CD4-positive, alpha-beta T cell (primary cell): ENCODE results near the gene DYRK1A. TPM values are rescaled to one million over a fixed set of nuclear protein-coding genes. Genes with fewer than 3 reads are reported as not detected.

Experiments
- ATAC-seq: fragments of 200-7000 bp; cut with Tn5 transposase; one replicate; pipeline ENCODE4 v1.10.0; 2022; ENCODE audit warnings: mild to moderate bottlenecking; ENCODE audit not compliant: poor library complexity
- CTCF ChIA-PET: fragments of 350-600 bp; sonication (Branson Sonifier 250); formaldehyde crosslinking; loops from one replicate; lab custom pipeline; 2021; ENCODE audit warnings: antibody characterized with exemption, inconsistent platforms; lab: Charles Lee
- POLR2A ChIA-PET: fragments of 350-600 bp; sonication (Branson Sonifier 250); formaldehyde crosslinking; loops from one replicate; lab custom pipeline; 2021; ENCODE audit warnings: antibody characterized with exemption, inconsistent platforms; lab: Charles Lee
- DNase-seq, 14 experiments: peaks; one replicate each; pipeline ENCODE4 v3.0.0-alpha.2; 2013 to 2020; ENCODE audit warnings: mixed read lengths in 2 of 14
- H3K27ac ChIP-seq, 2 donors: one replicate each; pipeline versions ENCODE4 v1.5.1 to v1.7.0; 2013; ENCODE audit warnings: low read length in 2 of 2, low read depth in 1 of 2, mild to moderate bottlenecking in 1 of 2
- H3K27me3 ChIP-seq, 2 experiments: 1 replicate in 1 of 2; 2 replicates in 1 of 2; pipeline versions ENCODE4 v1.6.1 to v1.7.0; 2013; ENCODE audit warnings: low read length in 2 of 2, control low read depth in 1 of 2, mild to moderate bottlenecking in 1 of 2, moderate library complexity in 1 of 2; ENCODE audit not compliant: insufficient read depth in 2 of 2, control insufficient read depth in 1 of 2
- H3K36me3 ChIP-seq: one replicate; pipeline ENCODE4 v1.6.1; 2013; ENCODE audit warnings: low read length, control low read depth; ENCODE audit not compliant: insufficient read depth
- H3K4me1 ChIP-seq: one replicate; pipeline ENCODE4 v1.6.1; 2013; ENCODE audit warnings: low read length, control low read depth; ENCODE audit not compliant: insufficient read depth
- H3K4me3 ChIP-seq: one replicate; pipeline ENCODE4 v1.5.1; 2013; ENCODE audit warnings: mild to moderate bottlenecking, low read length, moderate library complexity
- H3K9me3 ChIP-seq, 2 experiments: 1 replicate in 1 of 2; 2 replicates in 1 of 2; pipeline versions ENCODE4 v1.6.1 to v1.7.0; 2013; ENCODE audit warnings: low read length in 2 of 2, mild to moderate bottlenecking in 2 of 2, control low read depth in 1 of 2, moderate library complexity in 1 of 2; ENCODE audit not compliant: control insufficient read depth in 1 of 2, insufficient read depth in 1 of 2
- H3K27ac Mint-ChIP-seq: one replicate; pipeline ENCODE4 v1.8.0; 2020; ENCODE audit warnings: mixed read lengths
- H3K27me3 Mint-ChIP-seq: one replicate; pipeline ENCODE4 v1.8.0; 2021; ENCODE audit warnings: mixed read lengths
- H3K36me3 Mint-ChIP-seq: one replicate; pipeline ENCODE4 v1.8.0; 2021; ENCODE audit warnings: low read depth, mixed read lengths
- H3K4me1 Mint-ChIP-seq: one replicate; pipeline ENCODE4 v1.8.0; 2021; ENCODE audit warnings: low read depth, mixed read lengths
- H3K4me3 Mint-ChIP-seq: one replicate; pipeline ENCODE4 v1.8.0; 2020; ENCODE audit warnings: mild to moderate bottlenecking, mixed read lengths
- H3K9me3 Mint-ChIP-seq: one replicate; pipeline ENCODE4 v1.8.0; 2020; ENCODE audit warnings: mixed read lengths
- intact Hi-C, 2 experiments: fragments of 100-400 bp; cut with DNase I in 1 of 2; cut with micrococcal nuclease in 1 of 2; formaldehyde crosslinking; loops; one replicate each; pipeline versions ENCODE4 v1.15.1 to v1.9.0; 2023 to 2025; cut with DNase I, micrococcal nuclease
- total RNA-seq, 174 experiments: library from RNA in 2 of 174; stranded (reverse) in 2 of 174; gene quantifications; one replicate each; pipeline ENCODE4 v1.2.3 and lab custom pipeline; 2021 to 2026
- TF ChIP-seq, protein P1 (sequence below): fragments of 200-600 bp; IDR thresholded peaks from one replicate; pipeline ENCODE4 v1.8.0; 2022; ENCODE audit warnings: antibody characterized with exemption, mild to moderate bottlenecking

DYRK1A gene
- total RNA-seq, 2 experiments from 2014 or later: 135 to 145 TPM

DNA sequence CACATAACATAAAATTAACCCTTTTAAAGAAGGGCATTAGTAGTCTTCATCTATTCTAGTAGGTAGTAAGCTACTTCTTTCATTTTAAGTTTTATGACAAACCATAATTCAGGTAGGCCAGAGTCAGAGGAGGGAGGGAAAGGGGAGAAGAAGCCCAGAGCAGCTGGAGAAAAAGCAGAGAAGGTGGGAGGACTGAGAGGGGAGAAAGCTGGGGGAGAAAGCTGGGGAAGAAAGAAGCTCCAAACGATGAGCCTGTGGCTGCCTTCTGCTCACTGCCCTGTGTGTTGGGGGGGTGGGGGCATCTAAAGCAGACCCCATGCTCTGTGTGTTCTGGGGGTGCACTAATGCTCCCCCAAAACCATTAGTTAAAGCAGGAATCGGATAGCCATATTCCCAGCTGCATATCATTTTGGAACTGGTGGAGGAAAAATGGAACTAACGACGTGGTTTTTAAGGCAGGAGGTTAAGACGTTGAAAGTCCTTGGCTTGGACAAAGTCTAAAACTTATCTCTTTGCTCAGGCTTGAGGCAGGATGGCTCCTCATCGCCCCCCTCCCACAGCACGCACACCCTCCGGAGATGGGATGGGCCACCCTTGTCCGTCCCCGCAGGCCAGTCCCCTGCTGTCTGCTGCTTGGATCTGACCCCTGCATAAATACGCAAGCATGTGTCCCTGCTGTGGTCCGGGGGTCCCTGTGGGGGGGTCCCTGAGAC lies 184.2 kb downstream of the DYRK1A start:
- TF ChIP-seq, protein P1, sequence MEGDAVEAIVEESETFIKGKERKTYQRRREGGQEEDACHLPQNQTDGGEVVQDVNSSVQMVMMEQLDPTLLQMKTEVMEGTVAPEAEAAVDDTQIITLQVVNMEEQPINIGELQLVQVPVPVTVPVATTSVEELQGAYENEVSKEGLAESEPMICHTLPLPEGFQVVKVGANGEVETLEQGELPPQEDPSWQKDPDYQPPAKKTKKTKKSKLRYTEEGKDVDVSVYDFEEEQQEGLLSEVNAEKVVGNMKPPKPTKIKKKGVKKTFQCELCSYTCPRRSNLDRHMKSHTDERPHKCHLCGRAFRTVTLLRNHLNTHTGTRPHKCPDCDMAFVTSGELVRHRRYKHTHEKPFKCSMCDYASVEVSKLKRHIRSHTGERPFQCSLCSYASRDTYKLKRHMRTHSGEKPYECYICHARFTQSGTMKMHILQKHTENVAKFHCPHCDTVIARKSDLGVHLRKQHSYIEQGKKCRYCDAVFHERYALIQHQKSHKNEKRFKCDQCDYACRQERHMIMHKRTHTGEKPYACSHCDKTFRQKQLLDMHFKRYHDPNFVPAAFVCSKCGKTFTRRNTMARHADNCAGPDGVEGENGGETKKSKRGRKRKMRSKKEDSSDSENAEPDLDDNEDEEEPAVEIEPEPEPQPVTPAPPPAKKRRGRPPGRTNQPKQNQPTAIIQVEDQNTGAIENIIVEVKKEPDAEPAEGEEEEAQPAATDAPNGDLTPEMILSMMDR: no peak
- ATAC-seq (no peak), DNase-seq (no peak)
- no peaks in the 10 kb centered on the region for H3K36me3 ChIP-seq
- H3K4me1 ChIP-seq: peaks cover 4% of the 10 kb centered on the region
- H3K27me3 ChIP-seq: peaks cover 7 to 16% of the 10 kb centered on the region in 2 experiments
- H3K27ac ChIP-seq: no peak overlapping the region
- CTCF ChIA-PET: no interaction called here
- peaks cover 0 to 14% of the 10 kb centered on the region in 2 experiments for H3K9me3 ChIP-seq
- no peak overlapping the region for H3K4me3 Mint-ChIP-seq
- H3K27me3 Mint-ChIP-seq: peaks cover 55% of the 10 kb centered on the region
- no peaks in the 10 kb centered on the region for H3K9me3 Mint-ChIP-seq
- H3K4me3 ChIP-seq: no peak overlapping the region
- no peaks in the 10 kb centered on the region for H3K36me3 Mint-ChIP-seq
- POLR2A ChIA-PET: interaction anchor here (0.8 kb wide), 1 partner anchor 13 kb away, joined by 3 read pairs; no protein-coding TSS in a partner anchor
- H3K27ac Mint-ChIP-seq: no peak overlapping the region
- peaks cover 14% of the 10 kb centered on the region for H3K4me1 Mint-ChIP-seq
- intact Hi-C loops: no loop called here

DNA sequence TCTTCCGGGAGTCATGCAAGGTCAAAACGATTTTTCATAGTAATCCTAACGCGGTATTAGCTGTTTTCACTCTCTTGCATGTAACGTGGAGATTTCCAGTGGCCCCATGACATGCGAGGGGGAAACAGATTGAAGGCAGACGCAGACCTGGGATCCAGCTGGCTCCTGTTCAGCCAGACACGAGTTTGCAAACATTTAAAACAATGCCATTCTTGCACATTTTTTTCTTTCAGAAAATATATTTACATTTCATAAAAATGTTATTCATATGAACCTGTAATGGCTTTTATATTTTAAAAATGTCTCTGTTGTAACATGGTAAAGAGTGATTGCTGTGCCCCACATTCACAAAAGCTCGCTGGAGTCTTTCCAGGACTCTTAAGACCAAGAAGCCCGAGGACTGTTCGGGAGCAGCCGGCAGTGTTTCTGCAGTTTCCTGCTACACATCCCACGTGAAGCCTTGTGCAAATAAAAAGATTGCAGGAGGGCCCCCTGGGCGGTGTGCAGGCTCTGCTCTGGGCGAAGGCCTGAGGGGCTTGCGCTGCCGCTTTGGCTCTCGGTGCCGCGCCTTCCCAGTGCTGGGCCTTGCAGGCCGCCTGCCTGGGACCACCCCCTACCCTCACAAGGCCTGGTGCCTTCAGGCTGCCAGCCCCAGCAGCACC lies 184.9 kb downstream of the DYRK1A start:
- POLR2A ChIA-PET: no interaction called here

DNA sequence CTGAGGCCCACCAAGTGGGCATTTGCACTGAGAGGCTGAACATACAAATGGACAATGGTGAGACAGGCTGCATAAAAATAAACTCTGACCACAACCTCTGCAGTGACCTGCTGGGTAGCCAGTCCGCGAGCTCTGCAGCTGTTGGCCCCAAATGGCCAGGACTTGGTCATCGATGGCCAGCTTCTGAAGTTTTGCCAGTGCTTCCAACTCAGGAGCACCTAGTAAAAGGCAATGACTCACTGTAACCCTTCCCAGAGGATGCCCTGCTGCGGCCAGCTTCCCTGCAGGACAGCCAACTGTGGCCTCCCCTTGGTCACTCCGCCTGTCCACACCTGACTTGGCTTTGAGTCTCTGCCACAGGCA lies 185.4 kb downstream of the DYRK1A start:
- H3K27me3 Mint-ChIP-seq: peaks cover 43% of the 10 kb centered on the region
- DNase-seq: no peak
- ChIA-PET CTCF (no interaction called here), POLR2A (no interaction called here)
- H3K27ac Mint-ChIP-seq: no peak overlapping the region
- H3K36me3 Mint-ChIP-seq: no peaks in the 10 kb centered on the region
- H3K4me1 Mint-ChIP-seq: peaks cover 13% of the 10 kb centered on the region
- no peak for ATAC-seq
- Histone ChIP-seq H3K27me3 (peaks cover 2 to 5% of the 10 kb centered on the region in 2 experiments), H3K36me3 (no peaks in the 10 kb centered on the region), H3K4me3 (no peak overlapping the region), H3K4me1 (peaks cover 1% of the 10 kb centered on the region), H3K9me3 (peaks cover 0 to 6% of the 10 kb centered on the region in 2 experiments), H3K27ac (no peak overlapping the region)
- no peaks in the 10 kb centered on the region for H3K9me3 Mint-ChIP-seq
- no peak overlapping the region for H3K4me3 Mint-ChIP-seq
- TF ChIP-seq, protein P1: no peak
- intact Hi-C loops: no loop called here

More for the DNA sequence above, 184.9 kb downstream of the DYRK1A start:
- Histone ChIP-seq H3K9me3 (peaks cover 0 to 11% of the 10 kb centered on the region in 2 experiments), H3K27me3 (peaks cover 7 to 10% of the 10 kb centered on the region in 2 experiments), H3K4me3 (no peak overlapping the region), H3K36me3 (no peaks in the 10 kb centered on the region), H3K4me1 (peaks cover 4% of the 10 kb centered on the region), H3K27ac (no peak overlapping the region)
- intact Hi-C loops: no loop called here
- Mint-ChIP-seq H3K4me3 (no peak overlapping the region), H3K9me3 (no peaks in the 10 kb centered on the region), H3K27ac (no peak overlapping the region), H3K4me1 (peaks cover 14% of the 10 kb centered on the region), H3K36me3 (no peaks in the 10 kb centered on the region), H3K27me3 (peaks cover 48% of the 10 kb centered on the region)
- CTCF ChIA-PET: no interaction called here
- TF ChIP-seq, protein P1: no peak
- ATAC-seq: no peak
- no peak for DNase-seq
